Transverse colon (tissue), 4 donors: ENCODE measurements around the gene HLA-B.

Source experiments
- CTCF ChIP-seq, 5 experiments: fragments of 200-600 bp in 3 of 5; fragments of 450-650 bp in 2 of 5; sonication (generic) in 3 of 5; IDR thresholded peaks; 1 replicate in 2 of 5; 2 replicates in 3 of 5; pipeline ENCODE4 v1.5.1; 2016 to 2017; ENCODE audit warnings: antibody characterized with exemption in 5 of 5, inconsistent platforms in 3 of 5, mild to moderate bottlenecking in 2 of 5, moderate library complexity in 1 of 5
- POLR2A ChIP-seq: fragments of 450-650 bp; IDR thresholded peaks from one replicate; pipeline ENCODE4 v1.6.1; 2016; ENCODE audit warnings: antibody characterized with exemption, mild to moderate bottlenecking, moderate library complexity
- POLR2AphosphoS5 ChIP-seq, 3 donors: sonication (generic); formaldehyde crosslinking; IDR thresholded peaks; one replicate each; pipeline ENCODE4 v1.6.1; 2016; ENCODE audit warnings: antibody characterized with exemption in 3 of 3

GRCh38 chr6:31397901-31398525 lies 41.0 kb upstream of the HLA-B start:
- TF ChIP-seq POLR2A (no peak), CTCF (IDR thresholded peaks at IDR 0.05) (no peak), POLR2AphosphoS5 (IDR thresholded peaks at IDR 0.05) (no peak)
